Panc1 (cell line): Measurements from ENCODE around the gene PALS1.

Experiments used
- CTCF ChIP-seq: fragments of 450-650 bp; IDR thresholded peaks from 2 replicates; pipeline ENCODE4 v1.5.1; 2017; ENCODE audit warnings: mild to moderate bottlenecking
- POLR2AphosphoS5 ChIP-seq: IDR thresholded peaks from 2 replicates; pipeline ENCODE4 v1.6.1; 2012; ENCODE audit warnings: mild to moderate bottlenecking, low read depth, low read length, moderate library complexity
- SIN3A ChIP-seq: IDR thresholded peaks from 2 replicates; pipeline ENCODE4 v1.6.1; 2012; ENCODE audit warnings: low read depth, mild to moderate bottlenecking, low read length, moderate library complexity, borderline replicate concordance; ENCODE audit not compliant: insufficient read depth
- TCF7L2 ChIP-seq: IDR thresholded peaks from 2 replicates; pipeline ENCODE4 v1.6.1; 2011; ENCODE audit warnings: mild to moderate bottlenecking, low read depth, low read length, inconsistent platforms

GRCh38 chr14:67232066-67232465 lies 9.2 kb upstream of the PALS1 start:
- TF ChIP-seq POLR2AphosphoS5 = no peak
- no peak for TF ChIP-seq CTCF
- no peak for TF ChIP-seq TCF7L2
- no peak for TF ChIP-seq SIN3A
